ENCODE results near the gene UBL7.

GRCh38 chr15:74499366-74499765, 38.4 kb upstream of the UBL7 start:
- no peak for TF ChIP-seq SIRT6 (IDR thresholded peaks at IDR 0.05; ENCODE audit: low read length)
- TF ChIP-seq CTCF (IDR thresholded peaks at IDR 0.05; ENCODE audit: control extremely low read depth in 1 of 3, insufficient read depth in 1 of 3, low read depth in 1 of 3, low read length in 3 of 3): no peak
- TF ChIP-seq CHD1 (IDR thresholded peaks at IDR 0.05; ENCODE audit: low read depth, low read length): no peak
- TF ChIP-seq POLR2A (IDR thresholded peaks at IDR 0.05; ENCODE audit: control extremely low read depth in 1 of 2, low read depth in 2 of 2, low read length in 2 of 2): no peak
- TF ChIP-seq EZH2 (IDR thresholded peaks at IDR 0.05; ENCODE audit: low read depth, low read length, severe bottlenecking): no peak
- TF ChIP-seq RFX5 (IDR thresholded peaks at IDR 0.05; ENCODE audit: borderline replicate concordance, low read depth, low read length): no peak

Measured in H1 (cell line).